GM12873 (cell line): ENCODE data around the gene ARHGEF6.

Experiments used
- CTCF ChIP-seq: IDR thresholded peaks from 2 replicates; pipeline ENCODE4 v1.5.1; 2012; ENCODE audit warnings: low read depth, mild to moderate bottlenecking, moderate library complexity, low read length, control low read depth; ENCODE audit not compliant: insufficient read depth; ENCODE audit errors: missing control alignments

ARHGEF6 gene

GRCh38 chrX:136687457-136687856, 93.3 kb downstream of the ARHGEF6 start:
- no peak for TF ChIP-seq CTCF

- no peak for TF ChIP-seq CTCF
Observed at GRCh38 chrX:136684120-136684519, 96.6 kb downstream of the ARHGEF6 start.

- TF ChIP-seq CTCF: no peak
Observed at GRCh38 chrX:136679531-136679930, 101.2 kb downstream of the ARHGEF6 start.

GRCh38 chrX:136674270-136674985, 106.3 kb downstream of the ARHGEF6 start:
- no peak for TF ChIP-seq CTCF

GRCh38 chrX:136671006-136671610, 109.6 kb downstream of the ARHGEF6 start:
- TF ChIP-seq CTCF: no peak

GRCh38 chrX:136667446-136668168, 113.1 kb downstream of the ARHGEF6 start:
- TF ChIP-seq CTCF: no peak

GRCh38 chrX:136666088-136666487, 114.6 kb downstream of the ARHGEF6 start:
- no peak for TF ChIP-seq CTCF
